GM12865 (cell line): ENCODE measurements around the gene RNF166.

ENCODE experiments used
- DNase-seq: peaks from one replicate; pipeline ENCODE4 v3.0.0; 2010; ENCODE audit warnings: low read depth
- H3K4me3 ChIP-seq: 2 replicates; pipeline ENCODE4 v1.5.1; 2011; ENCODE audit warnings: mild to moderate bottlenecking, low read depth, low read length, control low read depth
- CTCF ChIP-seq: IDR thresholded peaks from 2 replicates; pipeline ENCODE4 v1.5.1; 2011; ENCODE audit warnings: low read length, control low read depth, low read depth, inconsistent platforms; ENCODE audit not compliant: insufficient read depth; ENCODE audit errors: missing control alignments

RNF166 gene

GRCh38 chr16:88692861-88693260 lies 13.3 kb downstream of the RNF166 start:
- TF ChIP-seq CTCF = no peak
- H3K4me3 ChIP-seq = no peak overlapping the region
- no peak for DNase-seq

- DNase-seq = no peak
- no peak overlapping the region for H3K4me3 ChIP-seq
- no peak for TF ChIP-seq CTCF
Observed at GRCh38 chr16:88691924-88692560, 14.2 kb downstream of the RNF166 start.

GRCh38 chr16:88691129-88691813 lies 14.9 kb downstream of the RNF166 start:
- DNase-seq = no peak
- no peak for TF ChIP-seq CTCF

GRCh38 chr16:88690341-88691128 lies 15.7 kb downstream of the RNF166 start:
- DNase-seq = no peak
- TF ChIP-seq CTCF = no peak
- no peak overlapping the region for H3K4me3 ChIP-seq

More at GRCh38 chr16:88691129-88691813, 14.9 kb downstream of the RNF166 start:
- H3K4me3 ChIP-seq = no peak overlapping the region

GRCh38 chr16:88688013-88688778 lies 18.0 kb downstream of the RNF166 start:
- DNase-seq = no peak
- no peak for TF ChIP-seq CTCF
- no peak overlapping the region for H3K4me3 ChIP-seq

- no peak overlapping the region for H3K4me3 ChIP-seq
- TF ChIP-seq CTCF = no peak
- DNase-seq = no peak
Observed at GRCh38 chr16:88687676-88688012, 18.6 kb downstream of the RNF166 start.
